PC-3 (cell line): ENCODE data around the gene EXOC6B.

Experiments
- EZH2 ChIP-seq: fragments of 300-600 bp; sonication (generic); IDR thresholded peaks from one replicate; pipeline ENCODE4 v1.6.1; 2017; ENCODE audit warnings: antibody characterized with exemption, mild to moderate bottlenecking, low read length; ENCODE audit not compliant: unreplicated experiment
- TF ChIP-seq, protein P1 (sequence below): fragments of 300-600 bp; sonication (generic); conservative IDR thresholded peaks from 2 replicates; pipeline ENCODE4 v1.5.1; 2017; ENCODE audit warnings: antibody characterized with exemption, low read depth, mild to moderate bottlenecking, low read length

- no peak for TF ChIP-seq EZH2
- TF ChIP-seq, protein P1, sequence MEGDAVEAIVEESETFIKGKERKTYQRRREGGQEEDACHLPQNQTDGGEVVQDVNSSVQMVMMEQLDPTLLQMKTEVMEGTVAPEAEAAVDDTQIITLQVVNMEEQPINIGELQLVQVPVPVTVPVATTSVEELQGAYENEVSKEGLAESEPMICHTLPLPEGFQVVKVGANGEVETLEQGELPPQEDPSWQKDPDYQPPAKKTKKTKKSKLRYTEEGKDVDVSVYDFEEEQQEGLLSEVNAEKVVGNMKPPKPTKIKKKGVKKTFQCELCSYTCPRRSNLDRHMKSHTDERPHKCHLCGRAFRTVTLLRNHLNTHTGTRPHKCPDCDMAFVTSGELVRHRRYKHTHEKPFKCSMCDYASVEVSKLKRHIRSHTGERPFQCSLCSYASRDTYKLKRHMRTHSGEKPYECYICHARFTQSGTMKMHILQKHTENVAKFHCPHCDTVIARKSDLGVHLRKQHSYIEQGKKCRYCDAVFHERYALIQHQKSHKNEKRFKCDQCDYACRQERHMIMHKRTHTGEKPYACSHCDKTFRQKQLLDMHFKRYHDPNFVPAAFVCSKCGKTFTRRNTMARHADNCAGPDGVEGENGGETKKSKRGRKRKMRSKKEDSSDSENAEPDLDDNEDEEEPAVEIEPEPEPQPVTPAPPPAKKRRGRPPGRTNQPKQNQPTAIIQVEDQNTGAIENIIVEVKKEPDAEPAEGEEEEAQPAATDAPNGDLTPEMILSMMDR = no peak
These were observed 611.2 kb downstream of the EXOC6B start for GRCh38 chr2:72214429-72215143.
